Dermis blood vessel endothelial cell (primary cell): Measurements from ENCODE around the gene SMYD3. TPM values are rescaled to one million over a fixed set of nuclear protein-coding genes. Genes with fewer than 3 reads are reported as not detected.
A peak's percentile ranks its signal among the peaks of the same experiment; 100 is the strongest.
"Not testable (repeated sequence)": the region's sequence is repeated elsewhere in the genome, so short reads cannot be mapped to it uniquely, and the experiment has no call there.

Experiments
- DNase-seq: peaks from one replicate; pipeline ENCODE4 v3.0.0; 2010
- total RNA-seq: library from RNA; depleted of rRNA; stranded (reverse); fragments of >200 nt; gene quantifications from 2 replicates; pipeline ENCODE4 v1.2.3, GENCODE V29; 2014

The SMYD3 gene
- total RNA-seq, 1 donor from 2014 or later: 21.3 TPM

DNA sequence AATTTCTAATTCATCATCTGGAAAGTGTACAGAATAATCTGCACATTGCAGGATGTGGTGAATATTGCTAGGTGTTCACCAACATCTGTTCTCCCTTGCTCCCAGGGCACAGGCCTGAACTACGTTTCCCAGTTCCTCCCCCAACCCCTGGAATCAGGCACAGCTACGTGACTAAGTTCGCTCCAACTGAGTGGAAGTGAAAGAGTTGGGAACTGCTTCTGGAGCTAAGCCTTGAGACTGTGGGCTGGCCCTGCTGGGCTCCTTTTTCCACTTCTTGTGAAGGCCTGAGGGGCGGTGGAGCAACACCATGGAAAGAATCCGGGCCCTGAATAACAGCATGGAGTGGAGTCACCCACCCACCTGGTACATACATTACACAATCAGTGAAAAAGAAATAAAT is 534.6 kb downstream of the SMYD3 start:
- no peak for DNase-seq

DNA sequence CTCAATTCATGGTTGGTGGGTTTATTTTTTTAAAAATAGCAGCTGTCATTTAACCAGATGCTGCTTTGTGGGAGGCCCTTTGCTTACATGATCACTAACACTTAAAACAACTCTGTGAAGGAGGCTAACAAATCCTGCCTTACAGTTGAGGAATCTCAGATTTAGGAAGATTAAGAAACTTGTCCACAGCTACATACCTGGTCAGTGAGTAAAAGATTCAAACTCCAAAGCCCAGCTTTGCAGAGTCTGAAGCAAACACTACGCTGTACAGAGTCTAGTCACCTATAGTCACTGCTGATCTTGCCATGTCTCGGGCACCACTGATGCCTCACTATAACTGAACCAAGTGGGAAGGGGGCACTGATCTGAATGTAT is 535.4 kb downstream of the SMYD3 start:
- DNase-seq: no peak

DNA sequence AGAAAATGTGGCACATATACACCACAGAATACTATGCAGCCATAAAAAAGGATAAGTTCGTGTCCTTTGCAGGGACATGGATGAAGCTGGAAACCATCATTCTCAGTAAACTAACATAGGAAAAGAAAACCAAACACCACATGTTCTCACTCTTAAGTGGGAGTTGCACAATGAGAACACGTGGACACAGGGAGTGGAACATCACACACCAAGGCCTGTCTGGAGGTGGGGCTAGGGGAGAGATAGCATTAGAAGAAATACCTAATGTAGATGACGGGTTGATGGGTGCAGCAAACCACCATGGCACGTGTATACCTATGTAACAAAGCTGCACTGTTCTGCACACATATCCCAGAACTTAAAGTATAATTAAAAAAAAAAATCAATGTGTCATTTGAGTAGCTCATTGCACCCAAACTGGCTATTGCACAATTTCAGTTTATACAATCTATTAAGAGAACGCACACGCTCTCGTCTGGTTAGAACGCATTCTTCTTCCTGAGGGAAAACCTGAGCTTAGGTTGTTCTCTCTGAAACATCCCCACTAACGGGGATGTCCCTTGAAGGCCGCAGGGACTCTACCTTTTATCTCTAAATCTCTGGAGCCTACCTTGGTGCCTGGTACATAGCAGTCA is 535.9 kb downstream of the SMYD3 start:
- not testable (repeated sequence) for DNase-seq

DNA sequence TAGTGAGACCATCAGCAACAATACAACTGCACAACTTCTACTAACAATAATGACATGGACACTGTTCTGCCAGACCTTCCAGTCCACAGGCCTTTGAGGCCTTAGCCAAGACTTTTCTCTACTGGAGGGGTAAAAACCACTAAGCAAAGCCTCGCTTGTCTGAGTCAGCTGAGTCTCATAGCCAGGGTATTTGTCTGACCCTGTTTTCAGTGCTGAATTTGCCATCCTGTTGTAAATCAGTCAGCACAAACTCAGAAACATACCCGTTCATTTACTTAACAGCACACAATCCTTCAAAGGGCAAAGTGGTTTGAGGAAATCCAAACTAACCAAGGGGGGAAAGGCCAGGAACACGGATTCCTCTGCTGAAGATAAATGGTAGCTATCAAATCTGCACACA is 537.8 kb downstream of the SMYD3 start:
- peak; percentile 44 for DNase-seq

DNA sequence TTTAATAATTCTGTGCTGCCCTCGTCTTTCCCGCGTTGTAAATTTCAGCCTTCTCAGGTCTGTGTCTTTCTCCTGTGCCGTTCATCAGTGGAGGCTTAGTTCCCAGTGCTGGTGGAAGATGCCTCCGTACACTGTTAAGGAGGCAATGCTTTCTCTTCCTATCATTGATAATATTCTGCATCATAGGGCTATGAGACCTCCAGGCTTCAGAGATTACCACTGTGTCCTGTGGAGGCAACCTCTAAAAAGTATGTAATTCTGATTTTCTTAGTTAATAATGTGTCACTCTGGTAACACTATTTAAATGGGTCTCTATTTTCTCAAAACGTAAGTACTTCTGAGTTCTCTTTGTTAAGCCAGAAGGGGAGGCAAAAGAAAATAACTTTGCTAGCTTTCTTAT is 538.3 kb downstream of the SMYD3 start:
- DNase-seq: no peak

DNA sequence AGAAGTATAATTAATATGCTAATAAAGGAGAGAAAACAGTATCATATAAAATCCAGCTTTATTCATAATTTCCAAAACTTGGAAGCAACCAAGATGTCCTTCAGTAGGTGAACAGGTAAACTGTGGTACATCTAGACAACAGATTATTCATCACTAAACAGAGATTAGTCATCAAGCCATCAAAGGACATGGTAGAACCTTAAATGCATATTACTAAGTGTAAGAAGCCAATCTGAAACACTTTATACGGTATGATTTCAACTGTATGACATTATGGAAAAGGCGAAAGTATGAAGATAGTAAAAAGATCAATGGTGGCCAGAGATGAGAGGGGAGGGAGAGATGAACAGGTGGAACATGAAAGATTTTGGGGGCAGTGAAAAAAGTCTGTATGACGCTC is 541.7 kb downstream of the SMYD3 start:
- DNase-seq: no peak

DNA sequence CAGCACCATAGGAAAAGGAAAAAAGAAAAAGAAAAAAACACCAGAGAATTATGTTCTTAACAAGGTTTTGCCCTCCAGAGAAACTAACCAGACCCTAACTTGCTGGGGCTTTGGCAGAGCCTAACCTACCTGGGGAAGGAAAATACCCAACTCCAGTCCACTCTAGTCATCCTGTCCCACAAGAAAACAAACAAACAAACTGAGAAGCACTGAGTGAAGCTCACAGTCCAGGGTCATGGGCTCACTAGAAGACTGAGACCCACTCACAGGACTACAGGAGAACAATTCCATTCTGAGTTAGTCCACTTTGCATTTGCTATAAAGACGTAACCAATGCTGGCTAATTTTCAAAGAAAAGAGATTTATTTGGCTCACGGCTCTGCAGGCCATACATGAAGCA is 543.4 kb downstream of the SMYD3 start:
- no peak for DNase-seq

DNA sequence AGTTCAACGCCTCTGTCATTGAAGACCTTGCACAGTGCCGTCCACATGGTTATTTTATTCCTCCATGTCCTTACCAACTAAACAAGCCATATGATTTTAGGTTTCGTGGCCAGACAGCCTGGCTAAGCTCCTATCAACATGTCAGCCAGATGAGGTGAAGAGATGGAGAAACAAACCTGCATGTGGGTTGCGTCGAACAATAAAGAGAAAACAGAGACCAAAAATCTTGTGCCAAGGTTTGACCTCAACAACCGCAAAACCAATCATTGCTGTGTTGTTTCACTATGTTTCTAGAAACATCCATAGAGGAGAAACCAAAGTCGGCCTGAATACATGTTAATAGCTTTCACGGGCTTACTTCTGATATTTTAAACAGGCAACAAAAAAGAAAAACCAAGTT is 544.6 kb downstream of the SMYD3 start:
- DNase-seq: no peak

DNA sequence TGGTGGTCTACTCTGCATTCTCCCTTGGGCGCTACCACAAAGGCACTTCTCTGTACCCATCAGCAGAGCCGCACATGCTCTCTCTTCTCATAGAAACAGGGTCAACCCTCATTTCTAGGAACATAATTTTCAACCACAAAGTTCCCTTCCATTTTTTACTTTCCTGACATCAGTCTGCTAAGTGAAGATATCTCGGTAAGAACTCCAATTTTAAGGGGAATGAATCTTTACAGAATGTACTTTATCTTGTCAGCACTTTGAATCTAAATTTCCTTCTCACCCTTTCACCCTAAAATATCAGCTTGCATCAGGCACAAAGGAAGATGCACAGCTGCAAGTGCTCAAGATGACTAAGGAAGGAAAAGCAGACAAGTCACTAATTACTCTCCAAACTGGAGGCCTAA is 545.9 kb downstream of the SMYD3 start:
- no peak for DNase-seq

DNA sequence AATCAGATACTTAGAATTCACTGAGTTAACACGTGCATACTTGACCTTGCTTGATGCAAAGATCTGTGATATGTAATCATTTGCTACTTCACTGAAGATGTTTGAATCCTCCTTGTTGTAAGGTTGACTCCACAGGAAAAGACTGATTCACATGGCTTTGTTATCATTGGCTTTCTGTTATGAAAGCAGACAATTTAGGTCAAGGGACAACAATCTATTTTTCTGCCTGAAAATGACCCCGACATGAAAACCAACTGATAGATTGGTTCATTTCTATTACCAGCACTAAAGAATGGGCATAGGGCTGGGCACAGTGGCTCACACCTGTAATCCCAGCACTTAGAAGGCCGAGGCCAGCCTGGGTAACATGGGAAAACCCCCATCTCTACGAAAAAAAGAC is 546.9 kb downstream of the SMYD3 start:
- peak; percentile 10 for DNase-seq

DNA sequence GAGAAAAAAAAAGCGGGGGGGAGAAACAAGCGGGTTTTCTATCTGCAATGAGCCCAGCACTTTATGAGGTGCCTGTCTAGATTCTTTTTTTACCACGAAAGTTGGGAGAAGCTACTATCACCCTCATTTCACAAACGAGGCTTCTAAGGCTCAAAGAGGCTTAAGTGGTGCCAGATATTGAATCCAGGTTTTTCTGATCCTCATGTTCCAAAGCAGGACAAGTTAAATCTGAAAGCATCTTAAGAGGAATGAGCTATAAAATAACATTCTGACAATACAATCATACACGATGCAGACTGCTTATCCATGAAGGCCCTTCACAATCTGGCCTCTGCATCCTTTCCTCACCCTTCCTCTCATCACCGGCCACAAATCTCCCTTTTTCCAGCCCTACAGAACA is 549.1 kb downstream of the SMYD3 start:
- no peak for DNase-seq

DNA sequence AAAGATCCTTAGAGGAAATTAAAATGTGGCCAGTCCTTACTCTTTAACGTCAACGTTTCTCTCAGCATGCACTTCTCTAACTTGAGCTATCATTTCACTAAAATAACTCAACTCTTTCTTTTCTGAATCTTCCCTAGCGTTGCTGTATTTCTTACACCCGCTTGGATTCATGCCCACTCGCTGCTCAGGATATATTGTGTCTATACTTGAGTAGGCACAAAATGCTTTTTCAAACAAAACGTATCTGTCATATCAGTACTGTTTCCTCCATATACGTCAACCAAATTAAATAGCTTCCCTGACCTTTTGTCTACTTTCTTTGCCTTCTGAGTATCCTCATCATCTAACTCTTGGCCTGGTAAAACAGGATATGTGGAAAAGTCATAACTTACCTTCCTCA is 549.7 kb downstream of the SMYD3 start:
- DNase-seq: peak; percentile 48

DNA sequence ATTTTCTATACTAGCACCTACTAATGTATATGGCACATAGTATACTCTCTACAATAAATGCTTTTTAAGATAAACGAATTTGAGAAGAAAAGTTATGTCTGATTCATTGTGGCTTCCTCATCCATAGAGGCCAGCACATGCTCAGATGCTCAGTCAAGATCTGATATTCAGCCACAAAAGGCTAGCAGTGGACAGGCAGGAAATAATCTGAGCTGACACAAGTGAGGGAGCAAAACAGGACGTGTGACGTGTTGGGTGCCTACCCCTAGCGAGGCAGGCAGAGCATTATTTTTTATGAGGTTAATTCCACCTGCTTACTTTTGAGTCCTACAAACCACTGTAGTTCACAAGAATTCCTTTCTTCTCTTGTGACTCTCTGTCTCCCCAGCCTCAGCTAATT is 550.9 kb downstream of the SMYD3 start:
- DNase-seq: peak; percentile 69

DNA sequence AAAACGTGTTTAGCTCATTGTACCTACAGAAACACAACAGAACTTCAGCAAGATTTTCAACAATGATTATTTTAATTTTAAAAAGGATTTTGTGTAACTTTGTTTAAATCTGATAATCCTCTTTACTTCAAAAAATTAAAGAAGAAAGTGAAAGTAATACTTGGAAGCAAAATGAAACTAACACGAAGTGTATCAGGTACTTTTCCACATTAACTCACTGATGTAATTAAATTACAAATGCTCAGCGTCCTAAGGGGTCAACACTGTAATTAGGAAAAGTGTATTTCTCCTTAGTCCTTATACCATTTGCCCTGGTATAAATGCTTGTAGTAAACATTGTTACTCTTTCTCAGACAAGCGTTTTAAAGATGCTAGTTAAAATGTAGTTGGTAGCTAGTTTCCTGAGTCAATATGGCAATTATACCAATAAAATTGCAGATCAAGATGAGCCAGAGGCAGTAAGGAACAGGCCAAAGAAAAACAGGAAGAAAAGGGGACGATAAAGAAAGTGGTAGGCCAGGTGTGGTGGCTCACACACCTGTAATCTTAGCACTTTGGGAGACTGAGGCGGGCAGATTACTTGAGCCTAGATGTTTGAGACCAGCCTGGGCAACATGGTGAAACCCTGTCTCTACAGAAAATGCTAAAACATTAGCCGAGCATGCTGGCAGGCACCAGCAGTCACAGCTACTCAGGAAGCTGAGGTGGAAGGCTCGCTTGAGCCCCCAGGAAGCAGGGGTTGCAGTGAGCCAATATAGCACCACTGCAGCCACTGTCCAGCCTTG is 553.0 kb downstream of the SMYD3 start:
- peak; percentile 33 for DNase-seq

DNA sequence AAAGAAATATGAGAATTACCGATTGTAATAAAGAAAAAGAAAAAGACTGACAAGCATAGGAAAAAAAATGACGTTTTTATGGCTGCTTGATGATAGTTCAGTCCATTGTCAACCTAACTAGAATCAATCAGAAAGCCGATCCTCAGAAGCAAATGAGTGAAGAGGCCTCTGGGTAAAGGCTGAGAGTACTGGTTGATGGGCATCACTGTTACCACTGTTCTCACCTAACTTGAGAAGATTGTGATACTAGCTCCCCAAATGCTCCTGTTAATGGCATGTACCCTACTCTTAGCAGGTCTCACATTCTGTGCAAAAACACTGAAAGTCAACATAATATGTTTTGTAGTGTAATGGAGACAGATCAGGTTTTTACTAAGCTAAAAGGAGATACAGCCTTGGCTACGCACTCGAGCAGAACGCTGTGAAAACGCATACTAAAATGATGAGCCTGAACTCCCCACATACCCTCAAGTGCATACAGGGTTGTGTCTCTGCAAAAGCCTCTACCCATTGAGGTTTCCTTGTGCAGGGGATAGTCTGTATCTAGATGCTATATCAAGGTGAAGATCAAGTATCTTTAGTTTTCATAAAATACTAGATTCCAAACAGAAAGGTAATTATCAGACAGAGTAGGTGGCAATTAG is 554.6 kb downstream of the SMYD3 start:
- no peak for DNase-seq

DNA sequence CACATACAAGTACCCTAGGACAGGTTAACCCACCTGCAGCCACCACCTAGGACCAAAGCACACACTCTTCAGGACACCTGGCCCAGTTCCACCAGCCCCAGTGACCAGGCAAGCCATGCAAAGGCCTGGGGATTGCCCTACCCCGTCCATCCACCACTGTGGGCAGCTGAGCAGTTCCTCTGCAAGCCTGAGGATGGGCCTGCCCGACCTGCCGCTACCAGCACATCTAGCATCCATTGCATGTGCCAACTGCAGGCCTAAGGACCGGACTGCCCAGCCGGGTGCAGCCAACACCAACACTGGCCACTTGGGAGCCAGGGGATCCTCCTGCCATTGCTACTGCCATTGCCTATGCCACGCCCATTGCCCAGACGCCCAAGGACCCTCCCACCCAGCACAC is 558.3 kb downstream of the SMYD3 start:
- no peak for DNase-seq

DNA sequence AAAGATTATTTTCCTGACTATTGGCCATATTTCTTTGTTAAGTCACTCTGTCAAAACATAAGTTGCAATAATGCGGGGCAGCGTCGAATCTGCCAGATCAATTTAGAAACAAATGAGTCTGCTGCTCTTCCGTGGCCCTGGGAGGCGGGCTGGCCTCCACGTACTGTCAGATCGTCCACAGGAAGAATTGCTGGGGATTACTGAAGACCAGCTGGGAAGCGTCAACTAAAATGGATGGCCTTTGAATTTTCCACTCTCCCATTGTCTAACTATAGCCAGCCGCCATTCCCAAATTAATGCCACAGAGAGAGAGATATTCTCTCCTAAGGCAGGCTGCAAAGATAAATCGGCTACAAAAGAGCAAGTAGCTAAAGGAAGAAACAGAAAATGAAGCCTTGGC is 560.2 kb downstream of the SMYD3 start:
- DNase-seq: peak; percentile 34

DNA sequence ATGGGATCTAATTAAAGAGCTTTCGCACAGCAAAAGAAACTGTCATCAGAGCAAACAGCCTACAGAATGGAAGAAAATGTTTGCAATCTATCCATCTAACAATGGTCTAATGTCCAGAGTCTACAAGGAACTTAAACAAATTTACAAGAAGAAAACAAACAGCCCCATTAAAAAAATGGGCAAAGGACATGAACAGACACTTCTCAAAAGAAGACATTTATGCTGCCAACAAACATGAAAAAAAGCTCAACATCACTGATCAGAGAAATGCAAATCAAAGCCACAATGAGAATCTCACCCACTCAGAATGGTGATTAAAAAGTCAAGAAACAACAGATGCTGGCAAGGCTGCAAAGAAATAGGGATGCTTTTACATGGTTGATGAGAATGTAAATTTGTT is 561.9 kb downstream of the SMYD3 start:
- DNase-seq: not testable (repeated sequence)

DNA sequence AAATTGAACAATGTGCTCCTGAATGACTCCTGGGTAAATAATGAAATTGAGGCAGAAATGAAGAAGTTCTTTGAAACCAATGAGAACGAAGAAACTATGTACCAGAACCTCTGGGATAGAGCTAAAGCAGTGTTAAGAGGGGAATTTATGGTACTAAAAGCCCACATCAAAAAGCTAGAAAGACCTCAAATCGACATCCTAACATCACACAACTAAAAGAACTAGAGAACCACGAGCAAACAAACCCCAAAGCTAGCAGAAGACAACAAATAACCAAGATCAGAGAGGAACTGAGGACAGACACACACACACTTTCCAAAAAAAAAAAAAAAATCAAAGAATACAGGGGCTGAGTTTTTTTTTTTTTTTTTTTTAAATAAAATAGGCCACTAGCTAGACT is 564.2 kb downstream of the SMYD3 start:
- DNase-seq: no peak

DNA sequence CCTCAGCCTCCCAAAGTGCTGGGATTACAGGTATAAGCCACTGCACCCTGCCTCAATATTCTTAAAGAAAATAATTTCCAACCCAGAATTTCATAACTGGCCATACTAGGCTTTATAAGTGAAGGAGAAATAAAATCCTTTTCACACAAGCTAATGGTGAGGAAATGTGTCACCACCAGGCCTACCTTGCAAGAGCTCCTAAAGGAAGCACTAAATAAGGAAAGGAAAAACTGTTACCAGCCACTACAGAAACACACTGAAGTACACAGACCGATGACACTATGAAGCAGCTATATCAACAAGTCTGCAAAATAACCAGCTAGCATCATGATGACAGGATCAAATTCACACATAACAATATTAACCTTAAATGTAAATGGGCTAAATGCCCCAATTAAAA is 565.3 kb downstream of the SMYD3 start:
- peak; percentile 57 for DNase-seq

DNA sequence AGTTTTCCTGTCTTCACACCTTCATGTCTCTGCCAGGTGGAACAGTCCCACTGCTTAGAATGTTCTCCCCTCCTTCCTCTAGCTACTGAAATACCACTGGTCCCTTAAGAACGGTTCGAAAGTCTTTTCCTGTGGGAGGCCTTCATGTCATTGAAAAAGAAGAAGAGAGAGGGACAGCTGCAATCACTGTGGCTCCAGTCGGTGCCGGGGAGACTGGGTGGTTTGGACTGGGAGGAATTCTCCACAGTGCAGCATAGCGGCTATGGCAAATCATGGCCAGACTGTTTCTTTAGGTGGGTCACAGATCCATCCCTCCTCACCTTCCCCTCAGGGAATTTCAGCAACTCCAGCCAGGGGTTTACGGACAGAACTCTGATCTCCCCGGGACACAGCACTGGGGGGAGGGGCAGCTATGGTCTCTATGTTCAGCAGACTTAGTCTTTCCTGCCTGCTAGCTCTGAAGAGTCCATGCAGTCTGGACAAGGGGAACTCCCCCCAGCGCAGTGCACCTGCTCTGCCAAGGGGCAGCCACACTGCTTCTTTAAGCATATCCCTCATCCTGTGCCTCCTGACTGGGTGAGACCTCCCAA is 567.2 kb downstream of the SMYD3 start:
- DNase-seq: no peak

DNA sequence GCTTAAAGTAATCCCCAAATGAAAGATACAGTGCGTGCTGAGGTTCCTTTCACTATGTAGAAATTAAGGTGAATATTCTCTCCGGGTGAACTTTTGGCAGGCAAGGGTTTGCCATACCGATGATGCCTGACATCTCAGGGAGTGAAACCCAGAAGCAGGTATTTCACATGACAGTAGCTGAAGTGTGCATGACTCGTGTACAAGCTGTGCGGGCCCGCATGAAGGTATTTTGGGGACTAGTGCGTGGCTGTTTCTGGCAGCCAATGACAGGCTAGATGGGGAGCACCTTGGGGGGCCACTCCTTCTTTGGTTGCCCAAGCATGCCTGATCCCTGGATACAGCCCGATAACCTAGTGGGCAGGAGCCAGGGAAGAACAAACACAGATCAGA is 569.0 kb downstream of the SMYD3 start:
- DNase-seq: no peak

DNA sequence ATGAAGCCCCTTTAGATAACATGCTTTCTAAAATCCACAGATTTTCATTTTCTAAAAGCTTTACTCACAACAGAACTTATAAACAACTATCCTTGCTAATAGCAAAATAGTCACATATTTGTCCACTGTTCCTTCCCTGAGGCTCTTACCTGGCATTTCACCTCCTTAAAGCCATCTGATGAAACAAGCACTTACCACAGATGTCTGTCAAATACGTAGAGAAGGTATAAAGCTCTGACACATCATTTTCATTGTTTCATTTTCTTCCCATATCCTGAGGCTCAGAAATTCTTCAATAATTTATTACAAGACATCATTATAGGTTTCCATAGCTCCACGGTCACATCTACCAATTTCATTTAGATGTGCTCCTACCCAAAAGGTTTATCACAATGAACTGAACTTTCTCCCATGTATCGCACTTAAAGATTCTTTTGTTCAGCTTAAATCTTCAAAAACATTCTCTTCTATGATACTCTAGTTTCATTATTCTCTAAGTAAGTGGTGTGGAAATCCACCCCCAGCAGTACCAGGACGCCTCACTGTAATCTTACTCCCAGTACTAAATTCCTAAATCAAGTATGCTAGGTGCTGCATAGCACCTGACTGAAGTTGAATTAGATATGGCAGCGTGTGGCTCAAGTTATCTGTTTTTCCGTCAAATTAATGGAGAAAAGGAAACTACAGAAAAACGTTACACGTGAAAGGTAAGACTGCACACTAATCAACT is 569.6 kb downstream of the SMYD3 start:
- DNase-seq: no peak
